GM23338 (cell line): ENCODE data around the gene GABRB3. TPM values are rescaled to one million over a fixed set of nuclear protein-coding genes. Genes with fewer than 3 reads are reported as not detected.

Source experiments
- ATAC-seq: fragments of 200-7000 bp; cut with Tn5 transposase; 3 replicates; pipeline ENCODE4 v1.9.1; 2020
- DNase-seq: peaks from one replicate; pipeline ENCODE4 v3.0.0-alpha.2; 2015; ENCODE audit warnings: low spot score
- H2AFZ ChIP-seq: fragments of 200-600 bp; sonication (generic); 2 replicates; pipeline ENCODE4 v1.8.0; 2016; ENCODE audit warnings: antibody characterized with exemption, mild to moderate bottlenecking, moderate library complexity
- H3F3A ChIP-seq: fragments of 200-600 bp; sonication (generic); replicated peaks from 2 replicates; pipeline ENCODE4 v1.8.0; 2017; ENCODE audit warnings: antibody characterized with exemption, mixed run types, low read depth
- H3K27ac ChIP-seq: fragments of 200-600 bp; sonication (generic); 2 replicates; pipeline ENCODE4 v1.6.1; 2016; ENCODE audit warnings: low read depth
- H3K27me3 ChIP-seq: fragments of 200-600 bp; sonication (generic); 2 replicates; pipeline ENCODE4 v1.8.0; 2016; ENCODE audit warnings: mild to moderate bottlenecking, mixed run types, moderate library complexity; ENCODE audit not compliant: insufficient read depth
- H3K36me3 ChIP-seq: fragments of 200-600 bp; sonication (generic); 2 replicates; pipeline ENCODE4 v1.8.0; 2016; ENCODE audit warnings: mild to moderate bottlenecking; ENCODE audit not compliant: insufficient read depth
- H3K4me1 ChIP-seq: fragments of 200-600 bp; sonication (generic); 2 replicates; pipeline ENCODE4 v1.8.0; 2016; ENCODE audit warnings: mild to moderate bottlenecking, moderate library complexity; ENCODE audit not compliant: insufficient read depth
- H3K4me2 ChIP-seq: fragments of 200-600 bp; sonication (generic); 2 replicates; pipeline ENCODE4 v1.7.1; 2017; ENCODE audit warnings: mixed run types
- H3K4me3 ChIP-seq: fragments of 200-600 bp; sonication (generic); 2 replicates; pipeline ENCODE4 v1.6.1; 2016; ENCODE audit warnings: mixed run types
- H3K79me2 ChIP-seq: fragments of 200-600 bp; sonication (generic); replicated peaks from 2 replicates; pipeline ENCODE4 v1.8.0; 2017; ENCODE audit warnings: mild to moderate bottlenecking; ENCODE audit not compliant: insufficient read depth
- H3K9me2 ChIP-seq: fragments of 200-600 bp; sonication (generic); 2 replicates; pipeline ENCODE4 v1.8.0; 2017; ENCODE audit not compliant: insufficient read depth
- H4K20me1 ChIP-seq: fragments of 200-600 bp; sonication (generic); replicated peaks from 2 replicates; pipeline ENCODE4 v1.8.0; 2017; ENCODE audit warnings: mild to moderate bottlenecking; ENCODE audit not compliant: insufficient read depth
- H3K27ac Mint-ChIP-seq: 2 replicates; pipeline ENCODE4 v1.8.0; 2020; ENCODE audit warnings: inconsistent platforms, mild to moderate bottlenecking, moderate library complexity, mixed read lengths
- H3K27me3 Mint-ChIP-seq: 3 replicates; pipeline ENCODE4 v1.8.0; 2022; ENCODE audit warnings: low read depth, mild to moderate bottlenecking, moderate library complexity, mixed read lengths, inconsistent platforms; ENCODE audit not compliant: insufficient read depth, poor library complexity
- H3K36me3 Mint-ChIP-seq: 3 replicates; pipeline ENCODE4 v1.8.0; 2021; ENCODE audit warnings: low read depth, mild to moderate bottlenecking, inconsistent platforms, moderate library complexity, mixed read lengths
- H3K4me1 Mint-ChIP-seq: 3 replicates; pipeline ENCODE4 v1.8.0; 2020; ENCODE audit warnings: mild to moderate bottlenecking, inconsistent platforms, mixed read lengths
- H3K4me3 Mint-ChIP-seq: 3 replicates; pipeline ENCODE4 v1.8.0; 2021; ENCODE audit warnings: moderate library complexity, mild to moderate bottlenecking, inconsistent platforms, mixed read lengths
- H3K9me3 Mint-ChIP-seq: 3 replicates; pipeline ENCODE4 v1.8.0; 2020; ENCODE audit warnings: moderate library complexity, mild to moderate bottlenecking, inconsistent platforms, mixed read lengths
- CREB1 ChIP-seq: fragments of 250-450 bp; sonication (Bioruptor Pico); IDR thresholded peaks from 2 replicates; pipeline ENCODE4 v1.5.0; 2020; ENCODE audit warnings: low read depth, mild to moderate bottlenecking, moderate library complexity
- ETS1 ChIP-seq: IDR thresholded peaks from 2 replicates; pipeline ENCODE4 v1.6.1; 2016; ENCODE audit warnings: antibody characterized with exemption
- EZH2 ChIP-seq: fragments of 200-600 bp; sonication (generic); IDR thresholded peaks from one replicate; pipeline ENCODE4 v1.8.0; 2017; ENCODE audit warnings: antibody characterized with exemption, mild to moderate bottlenecking, low read depth; ENCODE audit not compliant: unreplicated experiment
- EZH2phosphoT487 ChIP-seq: fragments of 200-600 bp; sonication (generic); IDR thresholded peaks from one replicate; pipeline ENCODE4 v1.8.1; 2018; ENCODE audit warnings: antibody characterized with exemption; ENCODE audit not compliant: unreplicated experiment
- JUNB ChIP-seq: IDR thresholded peaks from one replicate; pipeline ENCODE4 v1.6.1; 2016; ENCODE audit warnings: antibody characterized with exemption; ENCODE audit not compliant: unreplicated experiment
- NANOG ChIP-seq: IDR thresholded peaks from 2 replicates; pipeline ENCODE4 v1.6.1; 2016; ENCODE audit warnings: antibody characterized with exemption, borderline replicate concordance
- POLR2AphosphoS5 ChIP-seq: IDR thresholded peaks from 2 replicates; pipeline ENCODE4 v1.6.1; 2016; ENCODE audit warnings: antibody characterized with exemption, low read depth
- STAT1 ChIP-seq: IDR thresholded peaks from one replicate; pipeline ENCODE4 v1.6.1; 2016; ENCODE audit warnings: antibody characterized with exemption; ENCODE audit not compliant: unreplicated experiment
- ZNF114 ChIP-seq: fragments of 250-450 bp; sonication (Bioruptor Pico); IDR thresholded peaks from 2 replicates; pipeline ENCODE4 v1.5.0; 2020; ENCODE audit warnings: mild to moderate bottlenecking, moderate library complexity
- ZNF331 ChIP-seq: fragments of 250-450 bp; sonication (Bioruptor Pico); IDR thresholded peaks from 2 replicates; pipeline ENCODE4 v1.5.0; 2020; ENCODE audit warnings: low read depth, mild to moderate bottlenecking, moderate library complexity
- ZNF462 ChIP-seq: fragments of 250-450 bp; sonication (Bioruptor Pico); IDR thresholded peaks from 2 replicates; pipeline ENCODE4 v1.5.0; 2020; ENCODE audit warnings: mild to moderate bottlenecking, moderate library complexity
- polyA plus RNA-seq: library from polyadenylated mRNA; unstranded; fragments of >200 nt; fragmentation: Nextera tagmentation; extraction: Ambion mirVana; gene quantifications from 2 replicates; pipeline ENCODE4 v1.2.1, GENCODE V29; 2016
- total RNA-seq: library from RNA; depleted of rRNA; stranded (reverse); fragments of >200 nt; shearing (Covaris generic); gene quantifications from 2 replicates; pipeline ENCODE4 v1.2.3, GENCODE V29; 2014
- TF ChIP-seq, protein P1 (sequence below), 2 experiments: fragments of 200-600 bp in 1 of 2; sonication (generic) in 1 of 2; conservative IDR thresholded peaks; 2 replicates each; pipeline versions ENCODE4 v1.5.1 to v1.6.1; 2016 to 2017; ENCODE audit warnings: antibody characterized with exemption in 2 of 2, low read depth in 2 of 2, mild to moderate bottlenecking in 2 of 2, moderate library complexity in 1 of 2
- TF ChIP-seq, protein P2 (sequence below): IDR thresholded peaks from one replicate; pipeline ENCODE4 v1.6.1; 2018; ENCODE audit warnings: antibody characterized with exemption; ENCODE audit not compliant: unreplicated experiment

GABRB3 gene
- total and polyA plus RNA-seq, 2 experiments from 2014 or later, result 56.5 to 131 TPM

GRCh38 chr15:26644948-26645347, 127.9 kb downstream of the GABRB3 start:
- no peak overlapping the region for H3K4me2 ChIP-seq
- H3K4me3 ChIP-seq, result no peak overlapping the region
- no peak overlapping the region for H3K27ac Mint-ChIP-seq
- peaks cover 80% of the 10 kb centered on the region for H3K79me2 ChIP-seq
- H3K27me3 Mint-ChIP-seq, result peaks cover 6% of the 10 kb centered on the region
- H3F3A ChIP-seq, result no peaks in the 10 kb centered on the region
- no peak for ATAC-seq
- H3K27ac ChIP-seq, result no peak overlapping the region
- H3K9me3 Mint-ChIP-seq, result peaks cover 12% of the 10 kb centered on the region
- no peak overlapping the region for H2AFZ ChIP-seq
- peaks cover 12% of the 10 kb centered on the region; the same call in 1 of the 2 replicates for H4K20me1 ChIP-seq
- no peaks in the 10 kb centered on the region for H3K36me3 ChIP-seq
- peaks cover 60% of the 10 kb centered on the region for H3K4me1 Mint-ChIP-seq
- no peak for DNase-seq
- peaks cover 15% of the 10 kb centered on the region for H3K4me1 ChIP-seq
- H3K9me2 ChIP-seq, result peaks cover 23% of the 10 kb centered on the region; the same call in 1 of the 2 replicates
- TF ChIP-seq, protein P1, sequence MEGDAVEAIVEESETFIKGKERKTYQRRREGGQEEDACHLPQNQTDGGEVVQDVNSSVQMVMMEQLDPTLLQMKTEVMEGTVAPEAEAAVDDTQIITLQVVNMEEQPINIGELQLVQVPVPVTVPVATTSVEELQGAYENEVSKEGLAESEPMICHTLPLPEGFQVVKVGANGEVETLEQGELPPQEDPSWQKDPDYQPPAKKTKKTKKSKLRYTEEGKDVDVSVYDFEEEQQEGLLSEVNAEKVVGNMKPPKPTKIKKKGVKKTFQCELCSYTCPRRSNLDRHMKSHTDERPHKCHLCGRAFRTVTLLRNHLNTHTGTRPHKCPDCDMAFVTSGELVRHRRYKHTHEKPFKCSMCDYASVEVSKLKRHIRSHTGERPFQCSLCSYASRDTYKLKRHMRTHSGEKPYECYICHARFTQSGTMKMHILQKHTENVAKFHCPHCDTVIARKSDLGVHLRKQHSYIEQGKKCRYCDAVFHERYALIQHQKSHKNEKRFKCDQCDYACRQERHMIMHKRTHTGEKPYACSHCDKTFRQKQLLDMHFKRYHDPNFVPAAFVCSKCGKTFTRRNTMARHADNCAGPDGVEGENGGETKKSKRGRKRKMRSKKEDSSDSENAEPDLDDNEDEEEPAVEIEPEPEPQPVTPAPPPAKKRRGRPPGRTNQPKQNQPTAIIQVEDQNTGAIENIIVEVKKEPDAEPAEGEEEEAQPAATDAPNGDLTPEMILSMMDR (conservative IDR thresholded peaks at IDR 0.05; ENCODE audit: low read depth in 2 of 2), result no peak
- TF ChIP-seq ZNF331 (CRISPR knock-in tag) (no peak), ZNF114 (CRISPR knock-in tag) (no peak), EZH2 (no peak), NANOG (no peak), CREB1 (no peak), STAT1 (no peak), JUNB (no peak), ETS1 (no peak), ZNF462 (CRISPR knock-in tag) (no peak), EZH2phosphoT487 (no peak), POLR2AphosphoS5 (no peak)
- TF ChIP-seq, protein P2, sequence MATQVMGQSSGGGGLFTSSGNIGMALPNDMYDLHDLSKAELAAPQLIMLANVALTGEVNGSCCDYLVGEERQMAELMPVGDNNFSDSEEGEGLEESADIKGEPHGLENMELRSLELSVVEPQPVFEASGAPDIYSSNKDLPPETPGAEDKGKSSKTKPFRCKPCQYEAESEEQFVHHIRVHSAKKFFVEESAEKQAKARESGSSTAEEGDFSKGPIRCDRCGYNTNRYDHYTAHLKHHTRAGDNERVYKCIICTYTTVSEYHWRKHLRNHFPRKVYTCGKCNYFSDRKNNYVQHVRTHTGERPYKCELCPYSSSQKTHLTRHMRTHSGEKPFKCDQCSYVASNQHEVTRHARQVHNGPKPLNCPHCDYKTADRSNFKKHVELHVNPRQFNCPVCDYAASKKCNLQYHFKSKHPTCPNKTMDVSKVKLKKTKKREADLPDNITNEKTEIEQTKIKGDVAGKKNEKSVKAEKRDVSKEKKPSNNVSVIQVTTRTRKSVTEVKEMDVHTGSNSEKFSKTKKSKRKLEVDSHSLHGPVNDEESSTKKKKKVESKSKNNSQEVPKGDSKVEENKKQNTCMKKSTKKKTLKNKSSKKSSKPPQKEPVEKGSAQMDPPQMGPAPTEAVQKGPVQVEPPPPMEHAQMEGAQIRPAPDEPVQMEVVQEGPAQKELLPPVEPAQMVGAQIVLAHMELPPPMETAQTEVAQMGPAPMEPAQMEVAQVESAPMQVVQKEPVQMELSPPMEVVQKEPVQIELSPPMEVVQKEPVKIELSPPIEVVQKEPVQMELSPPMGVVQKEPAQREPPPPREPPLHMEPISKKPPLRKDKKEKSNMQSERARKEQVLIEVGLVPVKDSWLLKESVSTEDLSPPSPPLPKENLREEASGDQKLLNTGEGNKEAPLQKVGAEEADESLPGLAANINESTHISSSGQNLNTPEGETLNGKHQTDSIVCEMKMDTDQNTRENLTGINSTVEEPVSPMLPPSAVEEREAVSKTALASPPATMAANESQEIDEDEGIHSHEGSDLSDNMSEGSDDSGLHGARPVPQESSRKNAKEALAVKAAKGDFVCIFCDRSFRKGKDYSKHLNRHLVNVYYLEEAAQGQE, result no peak
- no peaks in the 10 kb centered on the region for H3K27me3 ChIP-seq
- H3K36me3 Mint-ChIP-seq, result peaks cover 61% of the 10 kb centered on the region
- no peak overlapping the region for H3K4me3 Mint-ChIP-seq
